Kidney tubule cell (primary cell): Measurements from ENCODE around the gene PLD1.
"Not testable (repeated sequence)": the region's sequence is repeated elsewhere in the genome, so short reads cannot be mapped to it uniquely, and the experiment has no call there.

ENCODE experiments used
- DNase-seq: peaks from one replicate; pipeline ENCODE4 v3.0.0-alpha.2; 2018; ENCODE audit warnings: low spot score

PLD1 gene

GRCh38 chr3:171770689-171771620 lies 39.3 kb downstream of the PLD1 start:
- peak; percentile 80 for DNase-seq

DNA sequence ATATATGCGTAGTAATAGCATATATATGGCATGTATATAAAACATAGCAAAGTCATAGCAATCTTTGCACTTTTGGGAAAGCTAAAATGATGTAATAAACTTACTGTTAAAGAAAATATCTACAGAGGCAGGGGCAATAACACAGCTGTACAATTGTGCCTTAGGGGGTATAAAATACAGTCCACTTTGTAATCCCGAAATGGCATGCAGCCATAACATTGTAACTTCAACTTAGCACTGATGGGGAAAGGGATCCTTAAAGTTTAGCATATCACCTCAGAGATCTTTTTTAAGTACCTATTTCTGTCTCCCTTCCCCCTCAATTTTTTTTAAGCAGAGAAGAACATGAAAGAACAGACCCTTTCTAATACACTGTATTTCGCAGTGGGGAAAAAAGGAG lies 40.8 kb downstream of the PLD1 start:
- no peak for DNase-seq

DNA sequence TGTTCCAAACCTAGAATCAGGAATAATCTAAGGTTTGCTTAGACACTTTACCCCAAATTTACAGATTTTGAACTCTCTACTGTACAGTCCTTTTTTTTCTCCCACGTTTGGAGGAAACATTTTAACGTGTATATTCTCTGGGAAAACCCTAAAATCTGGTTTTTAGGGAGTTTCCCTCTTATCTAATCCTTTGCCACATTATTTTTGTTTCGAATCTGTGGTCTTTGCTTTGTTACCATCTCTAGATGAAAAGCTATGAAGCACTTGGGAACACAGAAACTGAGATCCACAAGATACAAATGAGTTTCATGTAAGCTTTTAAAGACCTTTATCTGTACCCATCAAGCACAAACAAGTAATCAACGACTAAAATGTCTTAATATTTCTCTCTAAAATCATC lies 41.3 kb downstream of the PLD1 start:
- DNase-seq: no peak

- no peak for DNase-seq
These were observed 41.9 kb downstream of the PLD1 start for GRCh38 chr3:171768281-171768900.

DNA sequence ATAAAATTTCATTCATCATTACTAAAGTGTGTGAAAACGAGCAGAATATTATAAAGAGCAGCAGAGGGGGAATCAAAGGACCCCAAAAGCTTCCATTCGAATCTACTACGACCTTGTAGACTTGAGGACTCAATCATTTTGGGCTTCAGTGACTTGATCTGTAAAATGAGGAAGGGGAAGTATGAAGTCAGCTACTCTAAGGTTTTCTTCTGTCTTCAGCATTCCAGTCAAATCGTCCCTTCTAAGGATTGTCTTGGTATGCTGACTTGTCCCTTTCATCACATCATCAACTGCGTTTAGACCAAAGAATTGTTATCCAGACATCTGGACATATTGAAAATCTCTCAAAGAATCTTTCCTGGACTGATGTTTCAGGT lies 44.8 kb downstream of the PLD1 start:
- no peak for DNase-seq

GRCh38 chr3:171763392-171763791 lies 46.9 kb downstream of the PLD1 start:
- DNase-seq: no peak

GRCh38 chr3:171760477-171760876 lies 49.8 kb downstream of the PLD1 start:
- DNase-seq: no peak

DNA sequence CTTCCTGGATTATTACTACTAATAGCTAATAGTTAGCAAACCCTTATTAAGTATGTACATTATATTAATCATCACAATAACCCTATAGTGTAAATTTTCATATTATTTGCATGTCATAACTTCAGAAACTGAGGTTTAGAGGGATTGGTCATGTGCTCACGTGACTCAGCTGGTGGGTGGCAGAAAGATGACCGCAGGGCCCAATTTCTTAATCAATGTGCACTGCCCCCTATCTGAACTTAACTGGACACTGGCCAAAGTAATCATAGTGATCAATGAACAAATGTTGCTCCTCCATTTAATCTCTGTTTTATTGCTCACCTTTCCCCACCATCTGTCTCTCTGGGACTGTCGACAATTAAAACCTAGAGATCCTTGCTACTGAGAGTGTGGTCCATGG lies 52.2 kb downstream of the PLD1 start:
- DNase-seq: no peak

DNA sequence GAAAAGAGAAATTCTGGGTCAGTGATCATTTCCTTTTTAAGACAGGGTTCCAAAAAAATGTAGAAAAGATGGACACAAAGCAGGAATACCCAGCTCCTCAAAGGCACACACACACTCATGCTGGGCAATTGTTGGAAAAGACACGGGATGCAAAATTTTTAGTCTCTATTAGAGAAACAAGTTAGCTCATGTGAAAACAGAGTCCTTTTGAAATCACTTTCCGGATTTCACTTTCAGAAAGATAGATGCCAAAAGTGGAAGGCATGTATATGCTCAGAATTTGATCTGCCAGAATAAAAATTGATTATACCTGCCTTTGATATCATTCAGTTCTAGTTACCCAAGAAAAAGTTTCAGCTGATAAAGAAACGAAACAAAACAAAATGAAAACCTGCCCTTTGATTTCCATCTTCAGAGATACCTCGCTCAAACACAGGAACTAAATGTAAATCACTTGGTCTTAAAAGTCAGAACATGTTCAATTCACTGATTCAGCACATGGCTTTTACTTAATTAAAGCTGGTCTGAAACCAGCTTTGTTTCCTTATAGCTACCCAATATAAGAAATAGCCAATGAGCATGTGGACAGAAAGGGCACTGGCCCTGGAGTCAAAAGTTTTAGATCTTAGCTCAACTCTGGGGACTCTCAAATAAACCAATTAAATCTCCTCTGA lies 52.8 kb downstream of the PLD1 start:
- DNase-seq: no peak

GRCh38 chr3:171755656-171756055 lies 54.6 kb downstream of the PLD1 start:
- no peak for DNase-seq

- no peak for DNase-seq
These were observed 55.2 kb downstream of the PLD1 start for GRCh38 chr3:171755015-171755589.

- DNase-seq: peak; percentile 47
These were observed 56.4 kb downstream of the PLD1 start for GRCh38 chr3:171753665-171754408.

GRCh38 chr3:171753025-171753472 lies 57.2 kb downstream of the PLD1 start:
- no peak for DNase-seq

DNA sequence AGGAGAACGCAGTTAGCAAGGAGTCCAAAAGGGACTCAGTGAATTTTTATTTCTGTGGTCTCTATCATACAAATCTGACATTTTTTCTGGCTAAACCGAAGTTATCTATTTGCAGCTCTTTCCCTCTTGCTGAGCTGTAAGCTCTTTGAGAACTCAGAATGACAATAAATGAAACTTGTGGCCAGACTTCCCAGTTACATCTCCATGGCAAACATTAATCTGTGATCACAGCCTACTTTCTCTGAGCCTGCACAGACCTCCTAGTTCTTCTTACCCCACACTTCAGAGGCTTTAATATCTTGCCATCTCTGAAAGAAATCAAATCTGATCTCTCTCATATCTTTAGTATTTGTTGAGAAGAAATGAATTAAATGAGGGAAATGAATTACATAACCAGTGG lies 58.0 kb downstream of the PLD1 start:
- no peak for DNase-seq

GRCh38 chr3:171749124-171749523 lies 61.2 kb downstream of the PLD1 start:
- no peak for DNase-seq

GRCh38 chr3:171748064-171748924 lies 62.0 kb downstream of the PLD1 start:
- DNase-seq: no peak

GRCh38 chr3:171747223-171747920 lies 62.9 kb downstream of the PLD1 start:
- DNase-seq: no peak

- not testable (repeated sequence) for DNase-seq
These were observed 63.7 kb downstream of the PLD1 start for GRCh38 chr3:171746320-171747222.
